HCT116 (cell line): ENCODE measurements around the gene IDS. TPM values are rescaled to one million over a fixed set of nuclear protein-coding genes. Genes with fewer than 3 reads are reported as not detected.

ENCODE experiments used
- ATAC-seq: fragments of 200-7000 bp; cut with Tn5 transposase; 2 replicates; pipeline ENCODE4 v1.9.1; 2020; ENCODE audit warnings: mild to moderate bottlenecking, moderate library complexity
- BruUV-seq: library from RNA; stranded (reverse); fragments of 400-500 nt; replicated peaks from 2 replicates; lab custom pipeline; 2021; lab: Mats Ljungman, UMichigan
- CTCF ChIA-PET: fragments of 300-600 bp; sonication (Branson Sonifier 250); formaldehyde crosslinking; loops from one replicate; lab custom pipeline; 2021; ENCODE audit warnings: antibody characterized with exemption; lab: Charles Lee
- POLR2A ChIA-PET: fragments of 300-600, 350-600 bp; sonication (Branson Sonifier 250); formaldehyde crosslinking; loops from one replicate; lab custom pipeline; 2021; ENCODE audit warnings: antibody characterized with exemption; lab: Charles Lee
- RAD21 ChIA-PET, 2 experiments: fragments of 300-600 bp; sonication (Branson Sonifier 250); formaldehyde crosslinking; loops; one replicate each; lab custom pipeline; 2023; ENCODE audit warnings: low total read pairs in 2 of 2; ENCODE audit not compliant: uncharacterized antibody in 2 of 2, unreplicated experiment in 2 of 2, low non-redundant PET in 1 of 2; lab: Charles Lee
- DNase-seq: peaks from one replicate; pipeline ENCODE4 v3.0.0-alpha.2; 2010; ENCODE audit warnings: low read depth, low spot score
- H2AFZ ChIP-seq: fragments of 200-600 bp; shearing (Covaris generic), sonication (generic); 2 replicates; pipeline ENCODE4 v1.6.1; 2017; ENCODE audit warnings: low read depth, mixed run types, mixed read lengths, antibody characterized with exemption, low read length; ENCODE audit not compliant: poor library complexity, severe bottlenecking
- H3K27ac ChIP-seq: 2 replicates; pipeline ENCODE4 v1.5.1; 2012; ENCODE audit warnings: low read depth, low read length
- H3K27me3 ChIP-seq: fragments of 200-600 bp; sonication (generic); 2 replicates; pipeline ENCODE4 v1.6.1; 2016; ENCODE audit warnings: mixed run types, low read length, mixed read lengths; ENCODE audit not compliant: insufficient read depth
- H3K36me3 ChIP-seq, 2 experiments: fragments of 200-500 bp in 1 of 2; fragments of 200-600 bp in 1 of 2; sonication (Bioruptor generic) in 1 of 2; sonication (generic) in 1 of 2; 2 replicates each; pipeline versions ENCODE4 v1.5.1 to v1.6.1; 2014 to 2016; ENCODE audit warnings: low read length in 2 of 2, inconsistent platforms in 1 of 2, mixed read lengths in 1 of 2, mixed run types in 1 of 2; ENCODE audit not compliant: insufficient read depth in 2 of 2, control insufficient read depth in 1 of 2
- H3K4me1 ChIP-seq, 2 experiments: fragments of 200-600 bp in 1 of 2; sonication (generic) in 1 of 2; 2 replicates each; pipeline versions ENCODE4 v1.5.1 to v1.6.1; 2012 to 2017; ENCODE audit warnings: low read length in 2 of 2, inconsistent platforms in 1 of 2, mild to moderate bottlenecking in 1 of 2, mixed read lengths in 1 of 2, mixed run types in 1 of 2, moderate library complexity in 1 of 2; ENCODE audit not compliant: insufficient read depth in 2 of 2, control insufficient read depth in 1 of 2
- H3K4me2 ChIP-seq: fragments of 200-600 bp; sonication (generic); 2 replicates; pipeline ENCODE4 v1.6.1; 2017; ENCODE audit warnings: mixed run types, low read length, mixed read lengths
- H3K4me3 ChIP-seq, 2 experiments: fragments of 200-600 bp in 1 of 2; sonication (generic) in 1 of 2; replicated peaks in 1 of 2; 2 replicates each; pipeline ENCODE4 v1.5.1; 2011 to 2016; ENCODE audit warnings: low read length in 2 of 2, control low read depth in 1 of 2, low read depth in 1 of 2, mild to moderate bottlenecking in 1 of 2, mixed read lengths in 1 of 2, mixed run types in 1 of 2
- H3K79me2 ChIP-seq: fragments of 200-600 bp; sonication (generic); 2 replicates; pipeline ENCODE4 v1.6.1; 2017; ENCODE audit warnings: mild to moderate bottlenecking, mixed run types, low read length, moderate library complexity, mixed read lengths; ENCODE audit not compliant: insufficient read depth
- H3K9ac ChIP-seq: fragments of 200-600 bp; sonication (generic); 2 replicates; pipeline ENCODE4 v1.6.1; 2016; ENCODE audit warnings: low read length, mixed read lengths
- H3K9me2 ChIP-seq: fragments of 200-600 bp; sonication (generic), shearing (Covaris generic); 2 replicates; pipeline ENCODE4 v1.6.1; 2017; ENCODE audit warnings: mixed run types, mild to moderate bottlenecking, moderate library complexity; ENCODE audit not compliant: insufficient read depth
- H3K9me3 ChIP-seq, 2 experiments: fragments of 200-500 bp in 1 of 2; fragments of 200-600 bp in 1 of 2; sonication (Bioruptor generic) in 1 of 2; sonication (generic) in 1 of 2; 2 replicates each; pipeline ENCODE4 v1.6.1; 2014 to 2017; ENCODE audit warnings: low read length in 2 of 2, mixed read lengths in 2 of 2, inconsistent platforms in 1 of 2, low read depth in 1 of 2, mild to moderate bottlenecking in 1 of 2, mixed run types in 1 of 2, moderate library complexity in 1 of 2; ENCODE audit not compliant: control insufficient read depth in 1 of 2, insufficient read depth in 1 of 2
- H4K20me1 ChIP-seq: fragments of 200-600 bp; sonication (generic), shearing (Covaris generic); 2 replicates; pipeline ENCODE4 v1.6.1; 2017; ENCODE audit warnings: mixed run types, mild to moderate bottlenecking, moderate library complexity; ENCODE audit not compliant: insufficient read depth
- CEBPB ChIP-seq: IDR thresholded peaks from 2 replicates; pipeline ENCODE4 v1.6.1; 2012; ENCODE audit warnings: low read depth
- EGR1 ChIP-seq: IDR thresholded peaks from 2 replicates; pipeline ENCODE4 v1.6.1; 2012; ENCODE audit warnings: low read depth
- ELF1 ChIP-seq: IDR thresholded peaks from 2 replicates; pipeline ENCODE4 v1.6.1; 2012; ENCODE audit warnings: low read depth, borderline replicate concordance
- EZH2 ChIP-seq: fragments of 200-600 bp; sonication (generic); IDR thresholded peaks from 2 replicates; pipeline ENCODE4 v1.6.1; 2017; ENCODE audit warnings: antibody characterized with exemption, mixed run types
- EZH2phosphoT487 ChIP-seq: fragments of 200-600 bp; IDR thresholded peaks from 2 replicates; pipeline ENCODE4 v1.6.1; 2018; ENCODE audit warnings: antibody characterized with exemption, borderline replicate concordance
- JUND ChIP-seq: IDR thresholded peaks from 2 replicates; pipeline ENCODE4 v1.6.1; 2012
- POLR2AphosphoS5 ChIP-seq: IDR thresholded peaks from 2 replicates; pipeline ENCODE4 v1.6.1; 2011; ENCODE audit warnings: mild to moderate bottlenecking, low read depth, low read length, moderate library complexity
- SIN3A ChIP-seq: IDR thresholded peaks from 2 replicates; pipeline ENCODE4 v1.6.1; 2012; ENCODE audit warnings: low read depth
- SP1 ChIP-seq: IDR thresholded peaks from 2 replicates; pipeline ENCODE4 v1.6.1; 2012; ENCODE audit warnings: low read depth
- YY1 ChIP-seq: IDR thresholded peaks from 2 replicates; pipeline ENCODE4 v1.6.1; 2011; ENCODE audit warnings: low read length, low read depth, moderate library complexity, mild to moderate bottlenecking; ENCODE audit not compliant: insufficient replicate concordance; ENCODE audit errors: extremely low read depth
- ZNF274 ChIP-seq: fragments of 200-500 bp; sonication (Bioruptor generic); IDR thresholded peaks from 2 replicates; pipeline ENCODE4 v1.6.1; 2014; ENCODE audit warnings: mild to moderate bottlenecking, low read depth, low read length, inconsistent platforms
- intact Hi-C: fragments of 100-400 bp; cut with micrococcal nuclease; formaldehyde crosslinking; loops from 2 replicates; pipeline ENCODE4 v1.10.0; 2022
- total RNA-seq: library from RNA; stranded (reverse); gene quantifications from one replicate; pipeline ENCODE4 v1.2.1, GENCODE V29; 2021; ENCODE audit not compliant: unreplicated experiment
- TF ChIP-seq, protein P1 (sequence below): IDR thresholded peaks from 2 replicates; pipeline ENCODE4 v1.6.1; 2012; ENCODE audit warnings: low read depth
- TF ChIP-seq, protein P2 (sequence below): IDR thresholded peaks from 2 replicates; pipeline ENCODE4 v1.6.1; 2012

Gene IDS
- total RNA-seq, 1 experiment from 2014 or later: 42.0 TPM

DNA sequence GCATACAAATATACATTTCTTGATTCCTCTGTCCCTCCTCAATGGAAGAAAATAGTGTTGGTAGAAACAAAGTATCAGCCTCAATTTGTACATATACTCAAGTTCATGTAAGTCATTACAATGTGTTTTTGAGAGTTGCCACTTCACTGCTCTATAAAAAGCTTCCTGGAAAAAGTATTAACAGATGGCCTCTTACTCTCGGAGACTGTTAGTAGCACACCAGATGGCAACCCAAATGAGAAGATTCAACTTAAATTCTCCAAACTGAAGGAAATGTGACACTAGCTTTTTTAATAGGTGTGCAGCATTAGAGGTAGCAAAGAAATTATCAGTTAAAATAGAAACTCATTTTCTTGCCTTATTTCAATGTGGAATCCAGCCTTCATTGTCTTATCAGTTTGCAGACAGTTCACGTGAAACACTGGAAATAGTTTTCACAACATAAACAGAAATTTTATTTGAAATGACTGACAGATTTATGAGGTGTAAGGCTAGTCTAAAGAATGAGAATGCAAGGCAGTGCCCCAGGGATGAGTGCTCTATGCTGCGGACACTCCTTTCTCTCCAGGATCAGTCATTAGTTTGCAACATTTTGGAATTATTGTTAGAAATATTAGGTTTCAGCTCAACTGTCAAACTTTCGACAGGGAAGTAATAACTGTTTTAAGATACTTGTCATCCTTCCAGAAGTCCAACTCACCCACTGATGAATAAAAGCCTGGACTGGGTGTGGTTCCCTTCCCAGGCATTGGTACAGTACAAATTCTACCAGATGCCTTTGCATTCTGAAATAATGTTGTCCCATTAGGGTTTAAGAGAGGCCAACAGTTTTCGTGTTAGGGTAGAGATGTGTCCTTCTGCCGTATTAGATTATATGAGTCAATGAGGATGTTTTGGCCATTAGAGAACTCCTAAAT, 50.9 kb downstream of the IDS start:
- TF ChIP-seq, protein P1, sequence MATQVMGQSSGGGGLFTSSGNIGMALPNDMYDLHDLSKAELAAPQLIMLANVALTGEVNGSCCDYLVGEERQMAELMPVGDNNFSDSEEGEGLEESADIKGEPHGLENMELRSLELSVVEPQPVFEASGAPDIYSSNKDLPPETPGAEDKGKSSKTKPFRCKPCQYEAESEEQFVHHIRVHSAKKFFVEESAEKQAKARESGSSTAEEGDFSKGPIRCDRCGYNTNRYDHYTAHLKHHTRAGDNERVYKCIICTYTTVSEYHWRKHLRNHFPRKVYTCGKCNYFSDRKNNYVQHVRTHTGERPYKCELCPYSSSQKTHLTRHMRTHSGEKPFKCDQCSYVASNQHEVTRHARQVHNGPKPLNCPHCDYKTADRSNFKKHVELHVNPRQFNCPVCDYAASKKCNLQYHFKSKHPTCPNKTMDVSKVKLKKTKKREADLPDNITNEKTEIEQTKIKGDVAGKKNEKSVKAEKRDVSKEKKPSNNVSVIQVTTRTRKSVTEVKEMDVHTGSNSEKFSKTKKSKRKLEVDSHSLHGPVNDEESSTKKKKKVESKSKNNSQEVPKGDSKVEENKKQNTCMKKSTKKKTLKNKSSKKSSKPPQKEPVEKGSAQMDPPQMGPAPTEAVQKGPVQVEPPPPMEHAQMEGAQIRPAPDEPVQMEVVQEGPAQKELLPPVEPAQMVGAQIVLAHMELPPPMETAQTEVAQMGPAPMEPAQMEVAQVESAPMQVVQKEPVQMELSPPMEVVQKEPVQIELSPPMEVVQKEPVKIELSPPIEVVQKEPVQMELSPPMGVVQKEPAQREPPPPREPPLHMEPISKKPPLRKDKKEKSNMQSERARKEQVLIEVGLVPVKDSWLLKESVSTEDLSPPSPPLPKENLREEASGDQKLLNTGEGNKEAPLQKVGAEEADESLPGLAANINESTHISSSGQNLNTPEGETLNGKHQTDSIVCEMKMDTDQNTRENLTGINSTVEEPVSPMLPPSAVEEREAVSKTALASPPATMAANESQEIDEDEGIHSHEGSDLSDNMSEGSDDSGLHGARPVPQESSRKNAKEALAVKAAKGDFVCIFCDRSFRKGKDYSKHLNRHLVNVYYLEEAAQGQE: no peak
- TF ChIP-seq JUND: no peak
- TF ChIP-seq CEBPB: no peak
- TF ChIP-seq ZNF274: no peak
- TF ChIP-seq EZH2phosphoT487: no peak
- TF ChIP-seq ELF1: no peak
- TF ChIP-seq POLR2AphosphoS5: no peak
- TF ChIP-seq SP1: no peak
- TF ChIP-seq, protein P2, sequence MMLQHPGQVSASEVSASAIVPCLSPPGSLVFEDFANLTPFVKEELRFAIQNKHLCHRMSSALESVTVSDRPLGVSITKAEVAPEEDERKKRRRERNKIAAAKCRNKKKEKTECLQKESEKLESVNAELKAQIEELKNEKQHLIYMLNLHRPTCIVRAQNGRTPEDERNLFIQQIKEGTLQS: no peak
- TF ChIP-seq EGR1: no peak
- TF ChIP-seq EZH2: no peak
- no peak for TF ChIP-seq YY1
- TF ChIP-seq SIN3A: no peak
- intact Hi-C loops: loop anchor here (1.0 kb wide), 1 partner anchor 22 kb away; no protein-coding TSS in a partner anchor

More for the DNA sequence above, 50.9 kb downstream of the IDS start:
- Histone ChIP-seq H3K9me2 (no peaks in the 10 kb centered on the region), H3K4me3 (no peak overlapping the region), H3K4me2 (no peak overlapping the region), H2AFZ (no peak overlapping the region), H3K27me3 (no peaks in the 10 kb centered on the region), H4K20me1 (no peaks in the 10 kb centered on the region), H3K9me3 (no peaks in the 10 kb centered on the region), H3K27ac (no peak overlapping the region), H3K4me1 (peaks cover 0 to 8% of the 10 kb centered on the region in 2 experiments; a peak in 2 of 4 replicates), H3K36me3 (no peaks in the 10 kb centered on the region), H3K9ac (no peak overlapping the region), H3K79me2 (no peaks in the 10 kb centered on the region)
- POLR2A ChIA-PET: no interaction called here
- BruUV-seq: no TSS peak
- RAD21 ChIA-PET: no interaction called here
- CTCF ChIA-PET: no interaction called here
- ATAC-seq (no peak), DNase-seq (no peak)
